Measurements from ENCODE around the gene MYL1. TPM values are rescaled to one million over a fixed set of nuclear protein-coding genes. Genes with fewer than 3 reads are reported as not detected.

Gene MYL1
- total RNA-seq, 4 donors from 2014 or later, result not detected

GRCh38 chr2:210309548-210310233 lies 5.3 kb downstream of the MYL1 start:
- Histone ChIP-seq H3K4me3 (no peak overlapping the region), H3K27ac (no peak overlapping the region), H3K36me3 (no peaks in the 10 kb centered on the region), H3K9me3 (no peaks in the 10 kb centered on the region), H3K4me1 (no peaks in the 10 kb centered on the region), H3K27me3 (no peaks in the 10 kb centered on the region)
- 35 to 42% methylated on average over 1 of the region's 1 CpG for WGBS, 2 donors
- TF ChIP-seq CTCF (IDR thresholded peaks at IDR 0.05), result no peak
- TF ChIP-seq EP300 (IDR thresholded peaks at IDR 0.05), result no peak
- no peak for TF ChIP-seq POLR2A (IDR thresholded peaks at IDR 0.05)
- DNase-seq (ENCODE audit: low spot score in 2 of 2), result no peak

- Histone ChIP-seq H3K36me3 (no peaks in the 10 kb centered on the region), H3K9me3 (no peaks in the 10 kb centered on the region), H3K27me3 (no peaks in the 10 kb centered on the region), H3K4me3 (no peak overlapping the region), H3K4me1 (no peaks in the 10 kb centered on the region), H3K27ac (no peak overlapping the region)
- DNase-seq (ENCODE audit: low spot score in 2 of 2), result no peak
- 88 to 91% methylated on average over 3 of the region's 3 CpGs for WGBS, 2 donors
- TF ChIP-seq POLR2A (IDR thresholded peaks at IDR 0.05) (no peak), EP300 (IDR thresholded peaks at IDR 0.05) (no peak), CTCF (IDR thresholded peaks at IDR 0.05) (no peak)
Observed at GRCh38 chr2:210303498-210303897, 11.5 kb downstream of the MYL1 start.

- H3K36me3 ChIP-seq, result no peaks in the 10 kb centered on the region
- WGBS, 2 donors, result 60 to 67% methylated on average over 3 of the region's 3 CpGs
- no peaks in the 10 kb centered on the region for H3K4me1 ChIP-seq
- DNase-seq (ENCODE audit: low spot score in 2 of 2), result no peak
- H3K9me3 ChIP-seq, result no peaks in the 10 kb centered on the region
- no peak overlapping the region for H3K27ac ChIP-seq
- TF ChIP-seq EP300 (IDR thresholded peaks at IDR 0.05) (no peak), CTCF (IDR thresholded peaks at IDR 0.05) (no peak), POLR2A (IDR thresholded peaks at IDR 0.05) (no peak)
- H3K4me3 ChIP-seq, result no peak overlapping the region
- H3K27me3 ChIP-seq, result no peaks in the 10 kb centered on the region
Observed at GRCh38 chr2:210302326-210302725, 12.6 kb downstream of the MYL1 start.

GRCh38 chr2:210299866-210300373 lies 15.1 kb downstream of the MYL1 start:
- H3K36me3 ChIP-seq, result no peaks in the 10 kb centered on the region
- no peaks in the 10 kb centered on the region for H3K4me1 ChIP-seq
- H3K27ac ChIP-seq, result no peak overlapping the region
- H3K27me3 ChIP-seq, result no peaks in the 10 kb centered on the region
- no peaks in the 10 kb centered on the region for H3K9me3 ChIP-seq
- 37 to 48% methylated on average over 3 of the region's 3 CpGs for WGBS, 2 donors
- no peak overlapping the region for H3K4me3 ChIP-seq
- no peak for DNase-seq (ENCODE audit: low spot score in 2 of 2)
- TF ChIP-seq CTCF (IDR thresholded peaks at IDR 0.05) (no peak), EP300 (IDR thresholded peaks at IDR 0.05) (no peak), POLR2A (IDR thresholded peaks at IDR 0.05) (no peak)

GRCh38 chr2:210288408-210288807 lies 26.6 kb downstream of the MYL1 start:
- Histone ChIP-seq H3K36me3 (no peaks in the 10 kb centered on the region), H3K9me3 (peaks cover 0 to 11% (median 0%) of the 10 kb centered on the region in 4 donors), H3K27ac (no peak overlapping the region), H3K4me1 (no peaks in the 10 kb centered on the region), H3K4me3 (no peak overlapping the region), H3K27me3 (no peaks in the 10 kb centered on the region)
- WGBS, 2 donors, result 68 to 84% methylated on average over 2 of the region's 2 CpGs
- no peak for TF ChIP-seq EP300 (IDR thresholded peaks at IDR 0.05)
- no peak for TF ChIP-seq POLR2A (IDR thresholded peaks at IDR 0.05)
- TF ChIP-seq CTCF (IDR thresholded peaks at IDR 0.05), result no peak
- no peak for DNase-seq (ENCODE audit: low spot score in 2 of 2)

All from tibial nerve (tissue), 4 donors.